Hepatocyte (in vitro differentiated cells): ENCODE data around the gene NTN4.

Experiments
- EZH2 ChIP-seq: fragments of 200-600 bp; sonication (generic); IDR thresholded peaks from 2 replicates; pipeline ENCODE4 v1.6.1; 2016; ENCODE audit warnings: antibody characterized with exemption, mild to moderate bottlenecking, borderline replicate concordance
- TF ChIP-seq, protein P1 (sequence below): fragments of 200-600 bp; sonication (generic); IDR thresholded peaks from 2 replicates; pipeline ENCODE4 v1.5.1; 2016; ENCODE audit warnings: antibody characterized with exemption, mild to moderate bottlenecking; ENCODE audit not compliant: poor library complexity

DNA sequence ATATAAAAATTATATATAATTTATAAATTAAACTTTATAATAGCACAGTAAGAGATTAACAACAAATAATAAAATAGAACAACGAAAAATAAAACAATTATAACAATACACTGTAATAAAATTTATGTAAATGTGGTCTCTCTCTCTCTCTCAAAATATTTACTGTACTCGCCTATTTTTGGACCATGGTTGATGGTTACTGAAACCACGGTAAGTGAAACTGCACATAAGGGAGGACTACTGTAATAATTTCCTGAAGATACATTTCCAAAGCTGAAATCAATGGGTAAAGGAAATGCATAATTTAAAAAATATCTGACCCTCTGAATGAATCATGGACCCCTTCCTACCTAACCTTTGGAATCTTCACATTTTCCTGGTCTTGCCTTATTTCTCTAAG is 48.9 kb downstream of the NTN4 start:
- TF ChIP-seq, protein P1, sequence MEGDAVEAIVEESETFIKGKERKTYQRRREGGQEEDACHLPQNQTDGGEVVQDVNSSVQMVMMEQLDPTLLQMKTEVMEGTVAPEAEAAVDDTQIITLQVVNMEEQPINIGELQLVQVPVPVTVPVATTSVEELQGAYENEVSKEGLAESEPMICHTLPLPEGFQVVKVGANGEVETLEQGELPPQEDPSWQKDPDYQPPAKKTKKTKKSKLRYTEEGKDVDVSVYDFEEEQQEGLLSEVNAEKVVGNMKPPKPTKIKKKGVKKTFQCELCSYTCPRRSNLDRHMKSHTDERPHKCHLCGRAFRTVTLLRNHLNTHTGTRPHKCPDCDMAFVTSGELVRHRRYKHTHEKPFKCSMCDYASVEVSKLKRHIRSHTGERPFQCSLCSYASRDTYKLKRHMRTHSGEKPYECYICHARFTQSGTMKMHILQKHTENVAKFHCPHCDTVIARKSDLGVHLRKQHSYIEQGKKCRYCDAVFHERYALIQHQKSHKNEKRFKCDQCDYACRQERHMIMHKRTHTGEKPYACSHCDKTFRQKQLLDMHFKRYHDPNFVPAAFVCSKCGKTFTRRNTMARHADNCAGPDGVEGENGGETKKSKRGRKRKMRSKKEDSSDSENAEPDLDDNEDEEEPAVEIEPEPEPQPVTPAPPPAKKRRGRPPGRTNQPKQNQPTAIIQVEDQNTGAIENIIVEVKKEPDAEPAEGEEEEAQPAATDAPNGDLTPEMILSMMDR: no peak
- TF ChIP-seq EZH2: no peak
